HuH-7 (cell line): Measurements from ENCODE around the gene RBM48.
A peak's percentile ranks its signal among the peaks of the same experiment; 100 is the strongest.
"Not testable (repeated sequence)": the region's sequence is repeated elsewhere in the genome, so short reads cannot be mapped to it uniquely, and the experiment has no call there.

Experiments used
- DNase-seq: peaks from one replicate; pipeline ENCODE4 v3.0.0; 2011; ENCODE audit warnings: low spot score

RBM48 gene

DNA sequence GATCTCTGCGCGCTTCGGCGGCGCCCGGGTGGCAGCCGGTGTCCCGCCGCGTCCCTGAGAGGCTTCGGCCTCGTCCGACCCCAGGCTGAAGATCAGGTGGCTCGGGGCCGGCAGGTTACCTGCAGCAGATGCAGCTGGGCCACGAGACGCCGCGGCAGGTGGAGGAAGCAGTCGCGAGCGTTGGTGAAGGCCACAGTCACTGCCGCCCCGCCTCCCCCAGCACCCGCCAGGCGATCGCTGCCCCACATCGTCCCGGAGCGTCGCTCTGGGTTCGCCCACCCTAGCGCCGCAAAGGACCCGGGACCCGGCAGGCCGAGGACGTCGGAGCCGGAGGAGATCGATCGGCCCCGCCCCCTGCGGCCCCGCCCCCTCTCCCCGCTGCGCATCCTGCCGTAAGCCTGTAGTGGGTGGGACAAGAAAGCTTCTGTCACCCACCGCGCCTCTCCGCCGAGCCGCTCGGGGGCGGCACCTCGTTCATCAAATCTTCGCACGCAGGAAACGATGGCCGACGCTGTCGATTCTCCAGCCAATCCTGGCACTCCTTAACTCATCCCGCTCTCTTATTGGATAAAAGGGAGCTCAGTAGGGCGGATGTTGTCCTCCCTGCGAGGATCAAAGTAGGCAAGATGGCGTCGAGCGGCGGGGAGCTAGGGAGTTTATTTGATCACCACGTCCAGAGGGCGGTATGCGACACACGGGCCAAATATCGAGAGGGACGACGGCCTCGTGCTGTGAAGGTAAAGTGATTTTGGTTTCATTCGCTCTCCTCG is at the start of gene RBM48, which contains the start of gene PEX1:
TSS of gene RBM48 (plus strand) at position 608 of the 770 bp plus-strand sequence. CDS start at position 627, 19 bp downstream.
TSS of gene PEX1 (minus strand) at position 333 of the 770 bp plus-strand sequence. CDS start at position 248, 85 bp downstream.
- DNase-seq: peak; percentile 96

DNA sequence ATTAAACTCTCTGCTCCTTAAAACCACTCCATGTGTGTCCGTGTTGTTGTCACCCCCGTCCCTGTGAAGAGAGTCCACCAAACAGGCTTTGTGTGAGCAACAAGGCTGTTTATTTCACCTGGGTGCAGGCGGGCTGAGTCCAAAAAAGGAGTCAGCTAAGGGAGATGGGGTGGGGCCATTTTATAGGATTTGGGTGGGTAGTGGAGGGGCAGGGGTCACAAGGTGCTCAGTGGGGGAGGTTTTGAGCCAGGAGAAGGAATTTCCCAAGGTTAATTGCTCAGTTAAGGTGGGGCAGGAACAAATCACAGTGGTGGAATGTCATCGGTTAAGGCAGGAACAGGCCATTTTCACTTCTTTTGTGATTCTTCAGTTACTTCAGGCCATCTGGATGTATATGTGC is 49.4 kb upstream of the RBM48 start:
- not testable (repeated sequence) for DNase-seq

DNA sequence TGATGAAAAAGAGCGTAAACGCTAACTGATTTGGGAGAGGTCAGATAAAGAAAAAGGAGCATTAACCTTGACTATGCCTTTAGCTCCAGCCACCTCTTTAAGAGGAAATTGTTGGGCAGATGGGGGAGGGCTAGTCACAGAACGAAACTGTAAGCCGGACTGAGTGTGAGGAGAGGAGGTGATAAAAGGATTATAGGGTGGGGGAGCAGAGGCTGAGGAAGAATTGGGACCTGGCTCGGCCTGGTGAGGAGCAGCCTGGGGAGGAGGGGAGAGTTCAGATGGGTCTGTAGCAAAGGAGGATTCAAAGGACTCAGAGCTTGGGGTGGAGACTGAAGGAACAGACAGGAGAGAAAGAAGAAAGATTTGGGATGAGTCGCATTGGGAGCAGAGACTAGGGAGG is 45.0 kb upstream of the RBM48 start:
- not testable (repeated sequence) for DNase-seq

DNA sequence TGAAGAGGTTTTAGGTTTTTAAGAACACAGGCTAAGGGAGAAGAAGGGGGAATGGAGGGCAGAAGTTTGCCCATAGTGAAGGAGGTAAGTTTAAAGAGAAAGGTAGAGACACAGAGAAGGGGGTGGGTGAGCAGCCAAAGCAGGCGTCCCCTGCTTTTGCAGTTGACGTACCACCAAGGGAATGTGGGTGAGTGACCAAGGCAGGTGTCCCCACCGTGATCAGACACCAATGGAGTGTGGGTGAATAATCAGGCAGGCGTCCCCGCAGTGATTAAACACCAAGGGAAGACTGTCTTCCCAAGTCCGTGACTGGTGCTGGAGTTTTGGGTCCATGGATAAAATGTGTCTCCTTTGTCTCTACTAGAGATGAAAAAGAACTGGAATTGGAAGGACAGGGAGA is 44.4 kb upstream of the RBM48 start:
- DNase-seq: not testable (repeated sequence)

DNA sequence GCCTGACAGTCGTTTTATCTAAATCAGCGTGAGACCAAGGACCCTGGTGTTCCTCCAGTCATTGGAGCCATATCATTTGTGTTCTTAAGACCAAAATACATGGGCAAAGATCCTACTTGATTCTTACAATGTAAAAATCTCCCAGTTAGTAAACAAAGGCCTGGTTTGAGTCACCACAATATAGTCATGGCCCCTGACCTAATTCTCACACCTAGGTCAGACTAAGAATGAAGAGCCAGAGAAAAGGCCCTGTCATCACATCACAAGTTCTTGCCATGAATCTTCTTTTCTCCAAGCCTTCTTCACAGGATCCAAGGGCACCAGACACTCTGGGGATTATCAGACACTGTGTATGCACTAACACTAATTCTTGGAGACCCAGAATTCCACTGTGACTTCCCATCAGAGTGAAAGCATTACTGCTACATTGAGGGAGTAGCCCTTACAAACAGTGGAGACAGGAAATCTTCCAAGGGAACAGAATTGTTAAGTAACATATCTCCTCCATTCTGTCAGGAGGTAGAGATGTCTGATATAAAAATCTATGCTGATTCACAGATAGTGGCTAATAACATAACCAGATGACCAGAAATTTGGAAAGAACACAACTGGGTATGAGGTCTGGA is 43.2 kb upstream of the RBM48 start:
- no peak for DNase-seq

GRCh38 chr7:92485974-92486373 is 42.6 kb upstream of the RBM48 start:
- DNase-seq: no peak

DNA sequence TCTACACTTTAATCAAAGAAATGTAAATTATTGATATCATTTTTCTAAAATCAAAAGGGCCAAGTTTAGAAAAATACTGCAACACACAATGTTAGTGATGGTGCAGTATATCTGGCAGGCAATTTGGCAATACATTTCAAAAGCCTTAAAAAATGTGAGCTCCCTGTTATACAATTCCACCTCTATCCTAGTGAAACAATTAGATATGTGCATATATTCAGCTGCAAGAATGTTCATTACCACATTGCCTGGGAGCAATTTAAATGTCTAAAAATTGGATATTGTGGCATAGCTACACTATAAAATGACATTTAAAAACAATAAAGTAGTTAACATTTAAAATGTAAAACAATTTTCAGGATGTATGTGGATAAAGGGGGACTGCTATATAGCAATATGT is 40.8 kb upstream of the RBM48 start:
- DNase-seq: no peak

DNA sequence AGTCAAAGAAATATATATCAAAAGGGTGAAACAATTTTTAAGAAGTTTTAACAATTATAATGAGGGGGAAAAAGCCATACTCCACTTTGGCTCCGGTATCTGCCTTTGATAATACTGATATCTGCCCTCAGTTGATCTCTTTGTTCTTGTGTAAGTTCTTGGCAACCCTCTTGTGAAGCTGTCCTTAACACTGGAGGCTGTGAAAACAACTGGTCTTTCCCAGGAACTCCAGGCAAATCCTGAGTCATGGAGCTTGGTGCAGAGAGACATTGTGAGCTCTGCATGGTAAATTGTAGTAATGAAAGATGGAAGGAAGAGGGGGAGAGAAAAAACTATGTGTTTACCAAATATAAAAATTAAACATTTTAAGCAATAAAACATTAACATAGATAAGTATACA is 39.0 kb upstream of the RBM48 start:
- DNase-seq: no peak

GRCh38 chr7:92496876-92497275 is 31.7 kb upstream of the RBM48 start:
- no peak for DNase-seq

GRCh38 chr7:92498557-92498956 is 30.0 kb upstream of the RBM48 start:
- DNase-seq: no peak

GRCh38 chr7:92503767-92504166 is 24.8 kb upstream of the RBM48 start:
- DNase-seq: no peak

DNA sequence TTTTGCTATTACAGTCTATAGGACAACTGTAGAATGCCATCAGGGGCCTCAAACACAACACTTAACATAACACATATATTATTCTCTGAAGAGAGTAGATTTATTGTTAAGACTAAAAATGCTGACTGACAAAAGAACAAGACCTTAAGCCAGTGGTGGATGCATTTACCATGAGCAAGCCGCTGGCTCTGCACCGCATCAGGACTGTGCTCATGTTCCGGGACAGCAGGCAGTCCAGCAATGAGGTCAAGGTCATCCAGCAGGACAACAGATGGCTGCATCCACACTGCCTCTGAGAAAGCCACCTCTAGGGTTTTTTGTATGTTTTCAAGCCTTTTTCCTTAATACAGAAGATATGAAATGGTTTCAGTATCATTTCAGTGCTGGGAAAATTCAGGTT is 24.0 kb upstream of the RBM48 start:
- DNase-seq: no peak

GRCh38 chr7:92506363-92506762 is 22.2 kb upstream of the RBM48 start:
- no peak for DNase-seq

DNA sequence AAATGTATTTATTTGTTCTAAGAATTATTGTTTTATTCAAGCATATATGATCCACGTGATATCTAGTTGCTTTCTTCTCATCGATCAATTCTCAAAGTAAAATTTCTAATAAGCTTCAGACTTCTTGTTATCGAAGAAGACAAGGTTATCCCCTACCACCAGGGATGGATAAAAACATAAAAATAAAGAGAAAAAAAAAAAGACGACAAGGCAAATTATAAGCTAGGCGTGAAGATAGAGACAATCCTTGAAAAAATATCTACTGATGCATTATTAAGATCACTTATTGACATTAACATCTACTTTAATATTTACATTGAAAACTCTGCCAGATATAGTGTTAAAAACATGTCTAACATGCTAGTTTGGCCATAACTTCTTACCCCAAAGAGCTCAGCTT is 19.6 kb upstream of the RBM48 start:
- DNase-seq: no peak

- no peak for DNase-seq
Observed at GRCh38 chr7:92513167-92513902, 15.3 kb upstream of the RBM48 start.

DNA sequence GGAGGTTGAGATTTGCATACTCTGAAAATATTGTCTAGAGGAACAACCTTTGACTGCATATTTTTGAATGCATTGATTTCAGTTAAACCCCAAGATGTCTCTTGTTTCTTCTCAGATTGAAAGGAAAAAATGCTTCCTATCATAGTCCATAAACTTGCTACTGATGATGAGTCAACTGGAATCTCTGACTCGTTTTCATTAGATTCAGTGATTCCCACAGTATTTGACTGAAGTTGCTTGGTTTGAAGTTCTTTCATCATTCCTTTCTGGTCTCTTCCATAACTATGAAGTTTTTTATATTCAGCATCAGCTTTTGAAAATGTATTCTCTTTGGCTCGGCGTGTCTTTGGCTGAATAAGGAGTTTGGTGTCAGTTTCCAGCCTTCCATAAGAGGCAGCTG is 11.0 kb upstream of the RBM48 start:
- no peak for DNase-seq

- no peak for DNase-seq
Observed at GRCh38 chr7:92520024-92520423, 8.6 kb upstream of the RBM48 start.

GRCh38 chr7:92523110-92523509 is 5.5 kb upstream of the RBM48 start:
- no peak for DNase-seq

GRCh38 chr7:92527300-92528187 is 1.1 kb upstream of the RBM48 start:
- DNase-seq: peak; percentile 64

- no peak for DNase-seq
Observed at GRCh38 chr7:92528958-92529264, 316 bp downstream of the RBM48 start.

DNA sequence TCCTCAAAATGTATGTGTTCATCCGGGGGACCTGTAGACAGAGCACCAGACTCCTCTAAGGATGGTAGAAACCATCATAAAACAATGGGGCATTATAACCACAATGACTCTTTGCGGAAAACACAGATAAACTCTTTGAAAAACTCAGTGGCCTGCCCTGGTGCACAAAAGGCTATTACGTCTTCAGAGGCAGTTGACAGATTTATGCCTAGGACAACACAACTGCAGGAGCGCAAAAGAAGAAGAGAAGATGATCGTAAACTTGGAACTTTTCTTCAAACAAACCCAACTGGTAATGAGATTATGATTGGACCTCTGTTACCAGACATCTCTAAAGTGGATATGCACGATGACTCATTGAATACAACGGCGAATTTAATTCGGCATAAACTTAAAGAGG is 6.0 kb downstream of the RBM48 start:
- DNase-seq: no peak

DNA sequence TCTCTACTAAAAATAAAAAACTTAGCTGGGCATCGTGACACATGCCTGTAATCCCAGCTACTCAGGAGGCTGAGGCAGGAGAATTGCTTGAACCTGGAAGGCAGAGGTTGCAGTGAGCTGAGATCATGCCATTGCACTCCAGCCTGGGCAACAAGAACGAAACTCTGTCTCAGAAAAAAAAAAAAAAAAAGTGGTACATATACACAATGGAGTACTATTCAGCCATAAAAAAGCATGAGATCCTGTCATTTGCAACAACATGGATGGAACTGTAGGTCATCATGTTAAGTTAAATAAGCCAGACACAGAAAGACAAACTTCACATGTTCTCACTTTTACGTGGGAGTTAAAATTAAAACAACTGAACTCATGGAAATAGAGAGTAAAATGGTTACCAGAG is 14.9 kb downstream of the RBM48 start:
- not testable (repeated sequence) for DNase-seq
